ENCODE measurements around the gene ZNF653.
A peak's percentile ranks its signal among the peaks of the same experiment; 100 is the strongest.
"Not testable (repeated sequence)": the region's sequence is repeated elsewhere in the genome, so short reads cannot be mapped to it uniquely, and the experiment has no call there.

Gene ZNF653

GRCh38 chr19:11453468-11454341, 51.9 kb downstream of the ZNF653 start:
- DNase-seq = no peak

GRCh38 chr19:11452620-11453310, 52.9 kb downstream of the ZNF653 start:
- no peak for DNase-seq

- no peak for DNase-seq
Measured at GRCh38 chr19:11451871-11452619, 53.6 kb downstream of the ZNF653 start.

GRCh38 chr19:11451327-11451870, 54.2 kb downstream of the ZNF653 start:
- no peak for DNase-seq

GRCh38 chr19:11450570-11451326, 54.9 kb downstream of the ZNF653 start:
- no peak for DNase-seq

- no peak for DNase-seq
Measured at GRCh38 chr19:11448923-11449554, 56.6 kb downstream of the ZNF653 start.

GRCh38 chr19:11448410-11448809, 57.2 kb downstream of the ZNF653 start:
- no peak for DNase-seq

GRCh38 chr19:11447347-11448262, 58.0 kb downstream of the ZNF653 start:
- no peak for DNase-seq

GRCh38 chr19:11446652-11447301, 58.9 kb downstream of the ZNF653 start:
- no peak for DNase-seq

GRCh38 chr19:11446271-11446651, 59.4 kb downstream of the ZNF653 start:
- DNase-seq = no peak

GRCh38 chr19:11445141-11445540, 60.5 kb downstream of the ZNF653 start:
- no peak for DNase-seq

- DNase-seq = no peak
Measured at GRCh38 chr19:11444059-11444458, 61.6 kb downstream of the ZNF653 start.

GRCh38 chr19:11437955-11438354, 67.7 kb downstream of the ZNF653 start:
- DNase-seq = no peak

GRCh38 chr19:11435833-11436313, 69.8 kb downstream of the ZNF653 start:
- no peak for DNase-seq

- DNase-seq = peak; percentile 99
Measured at GRCh38 chr19:11435057-11435832, 70.4 kb downstream of the ZNF653 start, which contains the start of the genes ODAD3 and PRKCSH. TSS of gene ODAD3 (minus strand) at chr19:11435121. CDS start at chr19:11435016, 105 bp downstream. TSS of gene PRKCSH (plus strand) at chr19:11435635. CDS start at chr19:11436118, 483 bp downstream.

- no peak for DNase-seq
Measured at GRCh38 chr19:11434703-11435056, 71.0 kb downstream of the ZNF653 start.

GRCh38 chr19:11433526-11433925, 72.1 kb downstream of the ZNF653 start:
- DNase-seq = not testable (repeated sequence)
